Left forelimb (tissue), 1 donor: ENCODE data around the gene IPO13.

Source experiments
- DNase-seq: peaks from one replicate; pipeline ENCODE4 v3.0.0-alpha.2; 2018; ENCODE audit warnings: low spot score

Gene IPO13, protein sequence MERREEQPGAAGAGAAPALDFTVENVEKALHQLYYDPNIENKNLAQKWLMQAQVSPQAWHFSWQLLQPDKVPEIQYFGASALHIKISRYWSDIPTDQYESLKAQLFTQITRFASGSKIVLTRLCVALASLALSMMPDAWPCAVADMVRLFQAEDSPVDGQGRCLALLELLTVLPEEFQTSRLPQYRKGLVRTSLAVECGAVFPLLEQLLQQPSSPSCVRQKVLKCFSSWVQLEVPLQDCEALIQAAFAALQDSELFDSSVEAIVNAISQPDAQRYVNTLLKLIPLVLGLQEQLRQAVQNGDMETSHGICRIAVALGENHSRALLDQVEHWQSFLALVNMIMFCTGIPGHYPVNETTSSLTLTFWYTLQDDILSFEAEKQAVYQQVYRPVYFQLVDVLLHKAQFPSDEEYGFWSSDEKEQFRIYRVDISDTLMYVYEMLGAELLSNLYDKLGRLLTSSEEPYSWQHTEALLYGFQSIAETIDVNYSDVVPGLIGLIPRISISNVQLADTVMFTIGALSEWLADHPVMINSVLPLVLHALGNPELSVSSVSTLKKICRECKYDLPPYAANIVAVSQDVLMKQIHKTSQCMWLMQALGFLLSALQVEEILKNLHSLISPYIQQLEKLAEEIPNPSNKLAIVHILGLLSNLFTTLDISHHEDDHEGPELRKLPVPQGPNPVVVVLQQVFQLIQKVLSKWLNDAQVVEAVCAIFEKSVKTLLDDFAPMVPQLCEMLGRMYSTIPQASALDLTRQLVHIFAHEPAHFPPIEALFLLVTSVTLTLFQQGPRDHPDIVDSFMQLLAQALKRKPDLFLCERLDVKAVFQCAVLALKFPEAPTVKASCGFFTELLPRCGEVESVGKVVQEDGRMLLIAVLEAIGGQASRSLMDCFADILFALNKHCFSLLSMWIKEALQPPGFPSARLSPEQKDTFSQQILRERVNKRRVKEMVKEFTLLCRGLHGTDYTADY

DNA sequence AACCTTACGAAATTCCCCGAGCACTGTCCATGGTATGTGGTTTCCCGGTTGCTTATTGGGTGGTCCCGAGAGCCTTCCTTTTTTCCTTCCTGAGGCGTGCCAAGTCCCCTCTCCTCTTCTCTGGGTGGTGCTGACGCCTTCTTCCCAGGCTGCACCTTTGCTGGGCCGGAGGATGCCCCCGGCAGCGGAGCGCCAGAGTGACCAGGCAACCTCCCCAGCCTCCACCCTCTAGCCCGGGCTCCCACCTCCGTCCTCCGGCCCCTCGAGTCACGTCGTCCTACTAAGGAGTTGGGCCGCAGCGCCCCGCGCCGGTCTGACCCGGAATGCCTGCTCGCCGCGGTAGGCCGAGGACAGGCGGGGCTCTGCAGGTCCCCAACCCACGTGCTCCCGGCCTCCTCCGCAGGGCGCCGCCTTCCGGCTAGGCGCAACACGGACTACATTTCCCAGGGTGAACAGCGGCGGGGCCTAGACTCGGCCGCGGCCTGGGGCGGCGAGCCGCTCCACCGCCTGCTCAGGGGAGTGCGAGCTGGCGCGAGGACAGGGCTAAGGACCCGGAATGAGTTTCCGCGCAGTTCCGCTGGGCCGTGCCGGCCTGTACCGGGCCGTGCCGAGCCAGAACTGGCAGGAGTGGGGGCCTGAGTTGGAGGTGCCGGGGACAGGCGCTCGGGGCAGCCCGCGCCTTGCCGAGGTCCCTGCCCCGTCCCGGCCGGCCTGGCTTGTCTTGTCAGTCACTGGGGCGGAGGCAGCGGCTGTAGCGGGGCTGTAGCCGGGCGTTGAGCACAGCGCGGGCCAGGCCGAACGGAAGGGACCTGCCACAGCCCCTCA is at the start of gene IPO13:
Gene IPO13, plus strand, starts transcription at position 715 of the 825 bp plus-strand sequence. CDS start 651 bp downstream, outside the sequence.
- DNase-seq: peak; percentile 99

DNA sequence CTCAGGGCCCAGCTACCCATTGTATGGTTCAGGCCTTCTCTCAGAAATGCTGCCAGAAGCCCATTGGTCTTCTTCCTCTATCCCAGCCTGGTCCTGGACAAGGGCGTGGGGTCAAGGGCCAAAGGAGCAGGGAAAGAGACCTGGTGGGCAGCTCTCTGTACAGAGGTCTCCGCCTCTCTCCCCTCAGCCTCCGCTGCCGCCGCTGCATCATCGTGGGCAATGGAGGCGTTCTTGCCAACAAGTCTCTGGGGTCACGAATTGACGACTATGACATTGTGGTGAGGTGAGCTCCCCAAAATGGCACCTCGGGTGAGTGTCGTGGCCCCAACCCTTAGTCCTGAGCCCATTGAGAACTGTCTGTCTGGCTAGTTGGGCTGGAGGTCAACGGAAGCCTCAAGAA is 47.8 kb upstream of the IPO13 start:
- DNase-seq: no peak

DNA sequence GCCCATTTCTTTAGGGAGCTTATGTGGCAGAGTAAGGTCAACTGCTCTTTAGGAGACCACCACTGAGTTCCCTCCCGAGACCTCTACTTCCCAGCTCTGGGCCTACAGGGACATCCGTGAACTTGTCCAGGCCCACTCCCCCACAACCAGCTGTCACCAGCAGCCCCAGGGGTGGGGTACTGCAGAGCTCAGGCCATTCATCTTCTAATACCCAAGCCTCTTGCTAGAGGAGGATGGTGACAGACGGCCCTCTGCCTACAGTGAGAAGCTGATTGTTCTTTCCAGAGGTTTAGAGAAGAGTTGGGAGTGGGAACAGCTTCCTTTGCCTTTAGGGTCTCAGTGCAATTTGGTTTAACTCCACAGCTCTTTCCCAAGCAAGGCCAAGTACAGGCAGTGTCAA is 46.4 kb upstream of the IPO13 start:
- DNase-seq: no peak

DNA sequence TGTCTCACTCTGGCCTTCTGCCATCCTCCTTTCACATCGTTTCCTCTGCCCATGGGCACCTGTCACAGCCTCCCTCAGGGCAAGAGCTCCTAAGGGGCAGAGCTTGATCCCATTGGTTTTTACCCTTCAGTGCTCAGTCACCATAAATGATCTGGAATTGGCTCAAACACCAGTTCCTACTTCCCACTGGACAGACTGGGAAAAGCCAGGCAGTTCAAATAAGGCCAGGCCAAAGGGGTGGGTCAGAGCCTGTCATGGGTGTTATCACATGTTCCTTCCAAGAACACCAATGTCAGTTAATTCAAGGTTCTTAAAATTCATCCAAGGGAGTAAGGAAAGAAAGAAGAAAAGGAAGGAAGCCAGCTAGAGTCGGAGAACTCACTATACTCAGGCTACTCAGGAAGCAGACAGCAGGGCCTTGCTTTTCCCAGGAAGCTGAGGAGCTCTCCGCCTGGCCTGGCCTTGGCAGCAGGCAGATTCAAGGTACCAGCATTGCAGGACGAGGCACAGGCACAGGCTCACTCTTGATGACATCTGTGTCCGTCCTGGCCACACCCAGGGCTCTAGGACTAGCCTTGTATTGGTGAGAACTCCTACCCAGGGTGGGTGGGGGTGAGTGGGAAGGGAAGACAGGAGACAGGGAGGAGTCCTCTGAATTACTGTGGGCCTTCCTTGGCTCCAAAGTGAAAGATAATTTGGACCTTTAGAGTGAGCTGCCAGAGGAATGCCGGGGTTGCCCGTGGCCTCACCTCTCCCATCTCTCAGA is 45.4 kb upstream of the IPO13 start:
- no peak for DNase-seq

DNA sequence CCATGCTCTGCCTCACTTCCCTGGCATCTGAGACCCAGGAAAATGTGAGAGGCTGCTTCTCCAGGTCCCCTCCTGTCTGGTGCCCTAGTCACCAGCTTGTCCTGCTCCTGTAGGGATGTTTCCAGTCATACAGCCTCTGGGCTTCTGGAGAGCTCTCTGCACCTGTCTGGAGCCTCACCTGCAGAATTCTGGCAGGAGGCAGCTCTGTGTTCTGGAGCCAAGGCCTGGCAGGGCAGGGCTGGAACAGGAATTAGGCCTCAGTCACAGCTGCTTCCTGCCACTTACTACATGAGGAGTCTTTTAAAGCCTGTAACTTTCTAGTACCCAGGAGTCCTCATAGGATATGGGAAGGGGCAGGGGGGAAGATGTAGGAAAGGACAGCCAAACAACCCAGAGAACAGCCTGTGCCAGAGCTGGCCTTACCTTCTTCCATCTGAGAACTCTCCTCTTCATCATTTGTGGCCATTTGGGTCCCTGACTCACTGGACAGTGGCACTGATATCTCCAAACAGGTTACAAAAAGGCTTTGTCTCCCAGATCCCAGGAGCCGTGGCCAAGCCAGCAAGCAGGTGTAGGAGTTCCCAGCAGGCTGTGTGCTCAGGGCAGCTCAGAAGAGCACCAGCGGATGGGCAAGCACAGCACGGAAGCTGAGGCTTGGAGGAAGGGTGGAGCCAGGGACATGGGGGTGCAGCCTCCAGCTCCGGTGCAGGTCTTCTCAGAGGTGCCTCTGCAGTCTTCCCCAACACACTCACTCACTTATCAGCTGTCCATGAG is 44.5 kb upstream of the IPO13 start:
- no peak for DNase-seq

DNA sequence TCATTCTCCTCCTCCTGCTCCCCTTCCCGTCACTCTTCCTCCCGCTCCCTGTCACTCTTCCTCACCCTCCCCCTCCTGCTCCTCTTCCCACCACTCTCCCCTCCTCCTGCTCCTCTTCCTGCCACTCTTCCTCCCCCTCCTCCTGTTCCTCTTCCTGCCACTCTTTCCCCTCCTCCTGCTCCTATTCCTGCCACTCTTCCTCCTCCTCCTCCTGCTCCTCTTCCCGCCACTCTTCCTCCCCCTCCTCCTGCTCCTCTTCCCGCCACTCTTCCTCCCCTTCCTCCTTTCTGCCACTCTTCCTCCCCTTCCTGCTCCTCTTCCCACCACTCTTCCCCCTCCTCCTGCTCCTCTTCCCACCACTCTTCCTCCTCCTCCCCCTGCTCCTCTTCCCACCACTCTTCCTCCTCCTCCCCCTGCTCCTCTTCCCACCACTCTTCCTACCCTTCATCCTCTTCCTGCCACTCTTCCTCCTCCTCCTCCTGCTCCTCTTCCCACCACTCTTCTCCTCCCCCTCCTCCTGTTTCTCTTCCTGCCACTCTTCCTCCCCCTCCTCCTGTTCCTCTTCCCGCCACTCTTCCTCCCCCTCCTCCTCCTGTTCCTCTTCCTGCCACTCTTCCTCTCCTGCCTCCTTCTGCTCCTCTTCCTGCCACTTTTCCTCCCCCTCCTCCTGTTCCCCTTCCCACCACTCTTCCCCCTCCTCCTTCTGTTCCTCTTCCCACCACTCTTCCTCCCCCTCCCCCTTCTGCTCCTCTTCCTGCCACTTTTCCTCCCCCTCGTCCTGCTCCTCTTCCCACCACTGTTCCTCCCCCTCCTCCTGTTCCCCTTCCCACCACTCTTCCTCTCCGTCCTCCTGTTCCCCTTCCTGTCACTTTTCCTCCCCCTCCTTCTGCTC is 41.8 kb upstream of the IPO13 start:
- peak; percentile 44 for DNase-seq

DNA sequence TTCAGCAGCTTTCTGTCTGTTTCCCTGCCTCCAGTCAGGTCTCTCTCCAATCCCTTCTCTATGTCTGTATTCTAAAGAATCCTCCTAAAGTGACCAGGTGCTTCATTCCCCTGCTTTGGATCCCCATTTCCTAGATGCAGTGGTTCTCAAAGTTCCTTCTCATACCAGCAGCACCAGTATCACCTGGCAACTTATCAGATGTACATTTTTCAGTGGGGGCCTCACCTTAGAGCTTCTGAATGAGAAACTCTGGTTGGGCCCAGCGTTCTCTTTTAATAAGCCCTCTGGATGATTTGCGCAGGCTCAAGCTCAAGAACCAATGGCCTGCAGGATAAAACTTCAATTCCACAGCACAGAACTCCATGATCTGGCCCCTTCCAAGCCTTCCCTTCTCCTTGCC is 38.5 kb upstream of the IPO13 start:
- DNase-seq: no peak

DNA sequence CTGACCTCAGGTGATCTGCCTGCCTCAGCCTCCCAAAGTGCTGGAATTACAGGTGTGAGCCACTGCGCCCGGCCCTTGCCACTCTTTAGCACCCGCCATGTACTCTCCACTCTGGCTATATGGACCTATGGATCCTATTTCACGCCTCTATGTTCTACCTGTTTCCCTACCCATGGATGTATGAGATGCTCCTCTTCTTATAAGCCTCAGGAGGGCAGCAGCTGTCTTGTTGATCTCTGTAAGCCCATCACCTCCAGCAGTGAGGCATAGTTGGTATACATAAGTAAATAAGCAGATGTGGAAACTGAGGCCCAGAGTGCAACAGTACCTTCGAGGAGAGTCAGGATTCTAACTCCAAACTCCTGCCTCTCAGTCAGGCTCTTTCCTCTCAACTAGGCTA is 37.9 kb upstream of the IPO13 start:
- no peak for DNase-seq

DNA sequence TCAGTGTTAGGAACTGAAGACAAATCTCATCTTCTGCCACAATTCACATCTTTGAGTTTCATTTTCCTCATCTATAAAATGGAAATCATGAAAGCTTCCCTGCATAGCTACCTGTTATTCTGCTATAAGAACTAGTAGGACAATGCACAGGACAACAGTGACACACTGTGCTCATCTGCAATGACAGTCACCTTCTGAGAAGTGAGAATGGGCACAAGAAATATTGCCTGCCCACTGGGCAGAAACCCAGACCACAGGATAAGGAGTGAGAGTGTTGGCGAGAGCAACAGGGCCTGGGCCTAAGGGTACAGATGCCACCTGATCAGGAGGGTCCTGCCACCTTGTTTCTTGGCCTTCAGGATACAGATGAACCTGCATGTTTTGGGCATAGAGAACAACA is 36.4 kb upstream of the IPO13 start:
- DNase-seq: no peak

DNA sequence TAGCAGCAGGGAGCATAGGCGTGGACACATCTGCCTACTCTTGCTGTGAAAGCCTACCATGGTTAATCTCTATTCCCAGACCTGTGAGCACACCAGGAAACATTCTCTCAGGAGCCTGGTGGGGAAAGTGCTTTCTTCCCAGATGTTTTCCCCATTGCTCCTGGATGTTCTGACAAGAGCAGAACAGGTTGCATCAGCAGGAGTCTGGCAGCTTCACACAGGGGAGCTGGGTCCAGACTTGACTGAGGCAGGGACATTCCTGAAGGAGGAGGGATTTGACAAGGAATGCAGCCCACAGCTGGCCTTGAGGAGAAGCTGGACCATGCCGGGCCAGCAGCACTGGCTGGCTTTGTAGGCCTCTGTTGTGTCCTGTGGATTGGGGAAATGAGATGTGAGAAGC is 34.1 kb upstream of the IPO13 start:
- DNase-seq: peak; percentile 67

DNA sequence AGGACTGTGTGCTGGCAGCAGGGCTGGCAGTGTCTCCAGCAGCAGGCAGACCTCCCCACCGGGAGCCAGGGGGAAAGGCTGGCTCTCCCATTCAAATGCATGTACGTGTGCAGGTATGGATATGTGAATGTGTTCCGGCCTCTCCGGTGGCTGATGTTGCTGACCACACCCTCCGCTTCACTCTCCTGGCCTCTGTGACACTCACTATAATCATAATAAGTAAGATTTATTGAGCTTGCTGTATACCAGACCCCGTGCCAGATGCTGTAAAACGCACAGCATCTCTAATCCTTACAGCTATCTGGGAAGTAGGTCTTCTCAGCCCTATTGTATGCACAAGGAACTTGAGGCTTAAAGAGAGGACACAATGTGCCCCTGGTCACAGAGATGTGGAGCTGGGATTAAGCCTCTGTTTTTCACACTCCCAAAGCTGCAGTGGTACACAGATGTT is 33.7 kb upstream of the IPO13 start:
- no peak for DNase-seq

DNA sequence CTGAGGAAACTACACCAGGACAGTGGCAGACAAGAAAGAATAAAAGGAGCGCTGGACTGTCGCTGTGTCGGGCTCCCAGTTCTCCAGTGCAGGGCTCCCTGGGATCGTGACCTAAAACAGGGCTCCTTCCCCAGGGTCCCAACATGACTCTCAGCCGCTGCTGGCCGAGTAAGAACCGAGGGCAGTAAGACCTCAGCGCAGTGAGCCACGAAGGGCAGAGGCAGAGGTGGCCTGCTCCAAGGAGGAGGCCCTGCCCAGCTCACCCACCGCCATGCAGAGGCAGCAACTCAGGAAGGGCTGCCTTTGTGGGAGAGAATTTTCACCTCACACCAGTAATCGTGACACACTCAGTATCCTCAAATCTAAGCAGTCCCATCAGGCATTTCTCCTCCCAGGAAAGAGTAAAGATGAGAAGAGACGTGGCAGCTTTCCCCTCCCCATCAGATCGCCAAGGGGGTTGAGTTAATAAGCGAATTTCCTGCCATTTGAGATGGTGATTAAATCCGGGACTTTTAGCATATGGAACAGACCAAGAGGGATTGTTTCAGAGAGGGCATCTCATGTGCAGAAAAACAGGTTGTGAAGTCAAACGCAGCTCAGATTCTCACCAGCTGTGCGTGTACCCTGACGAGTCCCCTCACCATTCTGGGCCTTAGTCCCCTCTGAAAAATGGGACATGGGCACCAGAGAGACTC is 32.9 kb upstream of the IPO13 start:
- DNase-seq: no peak

DNA sequence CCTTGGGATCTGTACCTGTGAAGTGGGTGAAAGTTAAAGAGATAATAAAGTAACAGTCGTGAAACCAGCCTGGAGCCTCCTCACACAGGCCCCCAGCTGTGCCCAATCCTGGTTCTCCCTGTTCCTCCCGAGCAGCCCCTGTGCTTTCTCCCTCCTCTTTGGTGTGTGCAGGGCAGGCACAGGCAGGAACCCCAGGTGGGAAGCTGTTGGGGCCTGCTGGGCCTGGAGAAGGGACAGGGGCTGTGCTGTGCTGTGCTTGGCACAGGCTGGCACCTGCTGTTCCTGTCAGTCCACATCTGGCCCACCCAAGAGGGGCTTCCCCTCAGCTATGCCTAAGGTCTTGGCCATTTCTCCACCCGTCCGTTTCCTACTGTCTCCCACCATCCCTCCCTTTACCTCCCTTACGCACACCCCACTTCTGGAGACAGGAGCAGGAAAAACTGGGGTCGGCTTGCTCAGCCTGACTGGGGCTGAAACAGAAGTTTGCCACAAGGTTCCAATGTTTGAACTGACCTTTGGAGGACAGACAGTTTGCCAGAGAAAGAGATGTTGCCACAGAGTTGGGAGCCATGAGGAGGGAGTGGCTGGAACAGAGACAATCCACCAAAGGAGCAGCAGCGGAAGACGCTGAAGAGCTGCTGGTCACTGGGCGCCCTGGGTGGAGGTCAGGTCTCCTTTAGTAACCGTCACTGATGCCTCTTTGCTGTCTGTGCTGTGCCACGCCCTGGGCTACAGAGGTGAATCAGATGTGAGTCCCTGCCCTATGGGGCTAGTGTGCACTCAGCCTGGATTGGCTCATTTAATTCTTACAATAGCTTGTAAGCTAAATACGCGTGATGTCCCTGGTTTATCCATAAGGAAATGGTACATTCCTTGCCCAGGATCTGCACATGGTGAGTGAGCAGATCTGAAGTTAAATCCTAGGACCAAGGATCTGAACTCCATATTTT is 31.9 kb upstream of the IPO13 start:
- no peak for DNase-seq

DNA sequence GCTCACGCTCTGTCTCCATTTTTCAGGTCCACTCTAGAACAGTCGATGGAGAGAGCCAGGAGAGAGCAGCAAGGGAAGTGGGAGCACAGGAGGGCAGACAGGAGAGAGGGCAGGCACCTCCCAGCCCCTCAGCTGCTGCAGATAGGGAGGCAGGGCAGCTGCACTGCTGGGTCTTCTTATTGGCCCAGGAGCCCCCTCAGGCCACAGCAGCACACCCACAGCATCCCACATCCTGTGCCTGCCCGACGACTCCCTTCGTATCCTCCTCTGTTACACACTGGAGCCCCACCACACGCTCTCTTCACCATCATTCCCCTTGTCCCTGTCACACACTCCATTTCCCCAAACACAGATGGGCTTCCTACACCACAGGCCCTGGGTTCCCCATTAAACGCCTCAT is 26.8 kb upstream of the IPO13 start:
- DNase-seq: no peak

DNA sequence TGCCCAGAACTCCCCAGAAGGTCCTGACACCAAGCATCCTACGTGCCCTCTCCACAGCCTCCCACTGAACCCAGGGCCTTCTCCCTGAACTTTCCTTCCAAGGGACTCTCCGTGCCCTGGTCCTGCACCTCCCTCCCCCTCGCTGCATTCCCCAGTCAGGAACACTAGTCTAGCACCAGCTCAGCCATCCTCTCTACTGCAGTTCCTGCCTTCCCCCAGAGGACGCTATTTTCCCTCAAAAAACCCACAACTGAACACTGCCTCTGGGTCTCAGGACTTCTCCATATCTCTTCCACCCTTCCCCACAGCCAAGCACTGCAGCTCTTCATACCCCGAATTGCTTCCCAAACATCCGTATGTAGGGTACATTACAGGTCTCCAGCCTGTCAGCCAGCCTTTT is 25.7 kb upstream of the IPO13 start:
- no peak for DNase-seq

DNA sequence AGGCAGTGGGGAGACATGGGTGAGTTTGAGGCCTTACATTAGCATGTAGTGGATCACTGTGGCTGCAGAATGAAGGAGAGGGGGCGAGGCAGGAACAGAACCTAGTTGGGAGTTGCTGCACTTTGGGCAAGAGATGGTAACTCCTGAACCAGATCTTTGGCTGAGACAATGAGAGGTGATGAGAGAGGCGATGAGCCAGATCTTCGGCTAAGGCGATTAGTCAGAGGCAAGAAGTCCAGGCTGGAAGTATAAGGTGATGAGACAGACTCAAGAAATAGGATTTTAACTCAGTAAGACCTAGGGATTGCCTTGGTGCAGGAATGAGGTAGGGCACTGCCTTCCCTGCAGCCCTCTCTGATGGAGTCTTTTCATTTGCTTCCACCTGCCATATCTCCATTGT is 22.2 kb upstream of the IPO13 start:
- DNase-seq: no peak

DNA sequence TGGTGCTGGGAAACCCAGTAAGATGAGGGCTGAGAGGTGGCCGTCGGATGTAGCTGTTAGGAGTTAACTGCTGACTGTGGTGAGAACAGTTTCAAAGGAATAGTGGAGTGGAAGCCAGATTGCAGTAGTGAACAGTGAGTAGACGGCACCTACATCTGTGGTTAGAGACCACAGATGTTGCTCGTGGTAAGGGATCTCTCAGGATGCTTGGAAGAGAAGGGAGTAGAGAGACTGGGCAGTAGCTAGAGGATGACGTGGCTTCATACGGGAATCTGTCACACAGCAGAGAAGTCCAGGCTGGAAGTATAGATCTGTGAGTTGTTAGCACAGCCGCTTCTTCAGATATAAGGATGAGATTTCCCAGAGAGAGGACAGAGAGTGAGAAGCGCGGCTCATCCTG is 20.9 kb upstream of the IPO13 start:
- DNase-seq: no peak
